GM21786 (cell line): Measurements from ENCODE around the gene TJP1.
"Not testable (repeated sequence)": the region's sequence is repeated elsewhere in the genome, so short reads cannot be mapped to it uniquely, and the experiment has no call there.

Source experiments
- ATAC-seq: cut with Tn5 transposase; IDR thresholded peaks from one replicate; pipeline ENCODE4 v1.9.1; 2021; ENCODE audit not compliant: unreplicated experiment

Gene TJP1

GRCh38 chr15:29756358-29757267 is 65.7 kb downstream of the TJP1 start:
- ATAC-seq: no peak

GRCh38 chr15:29754009-29754408 is 68.3 kb downstream of the TJP1 start:
- not testable (repeated sequence) for ATAC-seq

- no peak for ATAC-seq
These were observed 68.8 kb downstream of the TJP1 start for GRCh38 chr15:29753506-29753905.

GRCh38 chr15:29750754-29751153 is 71.5 kb downstream of the TJP1 start:
- no peak for ATAC-seq

GRCh38 chr15:29749365-29750086 is 72.7 kb downstream of the TJP1 start:
- ATAC-seq: no peak

DNA sequence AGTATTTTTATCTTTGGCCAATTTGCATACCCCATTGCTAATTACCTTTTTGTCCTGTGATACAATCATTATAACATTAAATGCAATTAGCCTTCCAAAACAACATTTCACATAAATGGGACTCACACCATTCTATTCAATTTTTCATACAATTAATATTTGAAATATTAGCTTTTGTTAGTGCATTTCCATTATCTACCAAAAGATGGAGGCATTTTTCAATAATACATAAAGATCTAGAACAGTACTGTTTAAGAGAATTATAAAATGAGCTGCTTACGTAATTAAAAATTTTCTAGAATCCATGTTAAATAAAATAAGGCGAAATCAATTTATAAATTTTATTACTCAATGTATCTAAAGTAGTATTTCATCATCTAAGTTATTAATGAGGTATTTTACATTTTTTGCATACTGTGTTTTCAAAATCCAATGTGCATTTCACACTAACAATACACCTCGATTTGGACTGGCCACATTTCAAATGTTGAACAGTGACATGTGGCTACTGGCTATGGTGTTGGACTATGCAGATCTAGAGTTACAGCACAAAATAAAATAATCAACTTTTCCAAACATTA is 74.3 kb downstream of the TJP1 start:
- ATAC-seq: no peak

DNA sequence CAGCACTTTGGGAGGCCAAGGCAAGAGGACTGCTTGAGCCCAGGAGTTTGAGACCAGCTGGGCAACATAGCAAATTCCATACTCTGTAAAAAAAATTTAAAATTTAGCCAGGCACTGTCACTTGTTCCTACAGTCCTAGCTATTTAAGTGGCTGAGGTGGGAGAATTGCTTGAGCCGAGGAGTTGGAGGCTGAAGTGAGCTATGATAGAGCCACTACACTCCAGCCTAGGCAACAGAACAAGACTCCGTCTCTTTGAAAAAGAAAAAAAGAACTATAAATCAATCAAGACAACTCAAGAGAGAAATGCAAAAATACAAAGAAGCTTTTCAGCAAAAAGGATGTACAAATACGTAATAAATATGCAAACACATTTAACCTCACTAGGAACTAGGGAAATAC is 78.8 kb downstream of the TJP1 start:
- no peak for ATAC-seq

DNA sequence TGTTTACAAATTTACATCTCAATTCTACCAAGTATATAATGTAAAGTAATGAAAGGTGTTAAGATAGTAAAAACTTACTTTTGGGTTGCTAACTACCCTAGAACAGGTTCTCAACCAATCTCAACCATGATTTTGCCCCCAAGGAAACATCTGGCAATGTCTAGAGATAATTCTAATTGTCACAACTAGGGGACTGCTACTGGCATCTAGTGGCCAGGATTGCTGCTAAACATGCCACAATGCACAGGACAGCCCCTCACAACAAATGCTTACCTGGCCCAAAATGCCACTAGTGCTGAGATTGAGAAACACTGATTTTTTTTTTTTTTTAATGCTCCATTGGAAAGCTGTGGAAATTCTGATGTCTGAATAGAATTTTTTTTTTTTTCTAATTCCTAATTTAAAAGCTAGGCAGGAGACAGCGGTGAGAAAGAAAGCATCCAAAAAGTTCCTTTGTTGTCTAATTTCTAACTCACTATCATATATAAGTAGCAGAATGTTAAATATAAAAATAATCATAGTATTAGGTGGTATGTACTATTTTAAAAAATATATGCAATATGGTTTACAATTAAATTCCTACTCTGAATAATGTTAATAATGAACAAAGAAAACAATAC is 81.5 kb downstream of the TJP1 start:
- no peak for ATAC-seq

GRCh38 chr15:29736744-29737020 is 85.6 kb downstream of the TJP1 start:
- no peak for ATAC-seq

GRCh38 chr15:29736012-29736743 is 86.1 kb downstream of the TJP1 start:
- ATAC-seq: no peak

GRCh38 chr15:29734917-29735572 is 87.2 kb downstream of the TJP1 start:
- no peak for ATAC-seq

DNA sequence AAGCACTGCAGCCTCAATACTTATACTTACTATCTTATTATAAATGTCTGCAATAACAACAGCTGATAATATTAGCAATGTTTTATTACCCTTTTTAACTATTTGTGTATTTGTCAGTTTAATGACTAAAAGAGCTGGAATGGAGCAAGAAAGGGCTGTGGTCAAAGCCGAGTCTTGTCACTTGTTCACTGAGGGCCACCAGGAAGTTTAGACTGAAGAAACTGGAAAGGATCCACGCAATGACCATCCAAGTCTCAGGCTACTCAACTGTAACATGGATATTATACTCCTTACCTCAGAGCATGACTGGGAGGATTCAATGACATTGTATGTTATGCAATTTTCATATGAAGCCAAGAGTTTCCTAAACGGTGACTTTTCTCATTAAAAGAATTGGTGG is 90.4 kb downstream of the TJP1 start:
- ATAC-seq: no peak

DNA sequence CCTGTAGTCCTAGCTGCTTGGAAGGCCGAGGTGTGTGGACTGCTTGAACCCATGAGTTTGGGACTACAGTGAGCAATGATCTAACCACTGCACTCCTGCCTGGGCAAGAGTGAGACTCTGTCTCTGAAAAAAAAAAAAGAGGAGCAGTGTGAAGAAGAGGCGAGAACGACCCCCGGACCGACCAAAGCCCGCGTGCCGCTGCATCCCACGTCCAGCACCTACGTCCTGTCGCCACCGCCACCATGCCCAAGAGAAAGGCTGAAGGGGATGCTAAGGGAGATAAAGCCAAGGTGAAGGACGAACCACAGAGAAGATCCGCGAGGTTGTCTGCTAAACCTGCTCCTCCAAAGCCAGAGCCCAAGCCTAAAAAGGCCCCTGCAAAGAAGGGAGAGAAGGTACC is 91.8 kb downstream of the TJP1 start:
- ATAC-seq: not testable (repeated sequence)

GRCh38 chr15:29728418-29728817 is 93.8 kb downstream of the TJP1 start:
- ATAC-seq: no peak

- no peak for ATAC-seq
These were observed 94.4 kb downstream of the TJP1 start for GRCh38 chr15:29727871-29728270.

- no peak for ATAC-seq
These were observed 95.7 kb downstream of the TJP1 start for GRCh38 chr15:29726553-29726952.

GRCh38 chr15:29724026-29724425 is 98.2 kb downstream of the TJP1 start:
- no peak for ATAC-seq

DNA sequence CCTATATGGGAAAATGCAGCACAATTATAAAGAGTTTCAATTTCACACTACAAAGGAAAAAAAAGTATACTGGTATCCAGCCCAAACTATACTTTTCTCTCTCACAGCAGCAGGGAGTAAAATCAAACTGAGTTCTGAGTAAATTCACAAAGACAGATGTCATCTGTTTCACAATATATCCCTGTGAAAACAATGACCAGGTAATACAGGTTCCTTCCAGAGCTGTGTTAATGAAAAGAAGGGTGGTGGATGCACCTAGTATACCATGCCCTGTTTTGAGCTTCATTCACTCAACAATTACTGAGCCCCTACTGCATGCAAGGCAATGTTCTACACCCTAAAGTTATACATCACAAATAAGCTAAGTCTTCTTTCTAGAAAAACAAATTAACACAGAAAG is 108.5 kb downstream of the TJP1 start:
- no peak for ATAC-seq

DNA sequence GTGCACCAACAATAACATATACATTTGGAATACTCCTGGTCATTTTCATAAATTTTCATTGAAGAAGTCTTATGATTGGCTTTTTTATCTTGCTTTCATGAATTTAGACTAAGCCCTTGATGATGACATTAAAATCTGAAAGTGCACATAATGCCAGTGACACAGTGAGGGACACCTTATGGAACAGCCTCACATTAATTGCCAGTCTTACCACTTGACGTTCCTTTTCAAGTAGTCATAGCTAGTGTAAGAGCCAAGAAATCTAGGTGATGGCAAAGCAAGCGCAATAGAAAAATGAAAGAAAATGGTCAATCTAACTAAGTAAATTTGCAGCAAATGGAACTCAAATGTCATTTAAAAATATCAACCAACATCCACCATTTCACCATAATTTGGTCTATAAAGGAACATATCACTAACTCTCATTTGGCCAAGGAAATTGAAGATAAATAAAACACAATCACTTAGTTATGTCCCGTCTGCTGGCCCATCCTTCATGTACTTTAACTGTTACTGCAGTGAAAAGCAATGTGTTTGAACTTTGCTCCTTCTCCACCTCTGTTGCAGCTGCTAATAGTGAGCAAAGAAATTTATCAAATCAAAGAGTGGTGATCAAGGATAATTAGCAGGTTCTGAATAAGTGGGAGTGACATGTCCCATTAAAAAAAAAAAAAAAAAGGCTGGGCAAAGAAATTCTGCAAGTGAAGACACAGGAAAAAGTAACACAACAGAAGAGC is 110.0 kb downstream of the TJP1 start:
- ATAC-seq: no peak

GRCh38 chr15:29711531-29711930 is 110.7 kb downstream of the TJP1 start:
- ATAC-seq: no peak
